Panc1 (cell line): ENCODE data around the gene CX3CL1. TPM values are rescaled to one million over a fixed set of nuclear protein-coding genes. Genes with fewer than 3 reads are reported as not detected.

Experiments
- ATAC-seq: fragments of 200-7000 bp; cut with Tn5 transposase; 2 replicates; pipeline ENCODE4 v1.9.1; 2020; ENCODE audit warnings: mild to moderate bottlenecking, moderate library complexity
- BruUV-seq: library from RNA; stranded (reverse); fragments of 400-500 nt; replicated peaks from 2 replicates; lab custom pipeline; 2021; lab: Mats Ljungman, UMichigan
- CTCF ChIA-PET: fragments of 300-600 bp; sonication (Branson Sonifier 250); formaldehyde crosslinking; loops from one replicate; lab custom pipeline; 2022; ENCODE audit warnings: antibody characterized with exemption; lab: Charles Lee
- POLR2A ChIA-PET: fragments of 300-600 bp; sonication (Branson Sonifier 250); formaldehyde crosslinking; loops from one replicate; lab custom pipeline; 2022; ENCODE audit warnings: antibody characterized with exemption; lab: Charles Lee
- DNase-seq: peaks from one replicate; pipeline ENCODE4 v3.0.0-alpha.2; 2010; ENCODE audit warnings: low read depth, low spot score
- H3K27ac ChIP-seq: 2 replicates; pipeline ENCODE4 v1.5.1; 2011; ENCODE audit warnings: mild to moderate bottlenecking, low read length, inconsistent platforms
- H3K27me3 ChIP-seq: fragments of 200-500 bp; sonication (Bioruptor generic); 2 replicates; pipeline ENCODE4 v1.6.0; 2014; ENCODE audit warnings: low read length, inconsistent platforms; ENCODE audit not compliant: control insufficient read depth, insufficient read depth
- H3K36me3 ChIP-seq: fragments of 200-500 bp; sonication (Bioruptor generic); 2 replicates; pipeline ENCODE4 v1.5.1; 2014; ENCODE audit warnings: inconsistent platforms, mild to moderate bottlenecking, low read length, moderate library complexity; ENCODE audit not compliant: control insufficient read depth, insufficient read depth
- H3K4me1 ChIP-seq: 2 replicates; pipeline ENCODE4 v1.5.1; 2011; ENCODE audit warnings: inconsistent platforms, mild to moderate bottlenecking, low read length, moderate library complexity; ENCODE audit not compliant: control insufficient read depth, insufficient read depth
- H3K4me3 ChIP-seq, 2 experiments: 2 replicates each; pipeline ENCODE4 v1.5.1; 2011 to 2012; ENCODE audit warnings: low read depth in 2 of 2, low read length in 2 of 2, mild to moderate bottlenecking in 2 of 2, inconsistent platforms in 1 of 2, moderate library complexity in 1 of 2
- H3K9me3 ChIP-seq: fragments of 200-500 bp; sonication (Bioruptor generic); 2 replicates; pipeline ENCODE4 v1.5.1; 2014; ENCODE audit warnings: low read depth, mild to moderate bottlenecking, inconsistent platforms, low read length, moderate library complexity; ENCODE audit not compliant: control insufficient read depth, insufficient read depth
- CTCF ChIP-seq: fragments of 450-650 bp; IDR thresholded peaks from 2 replicates; pipeline ENCODE4 v1.5.1; 2017; ENCODE audit warnings: mild to moderate bottlenecking
- POLR2AphosphoS5 ChIP-seq: IDR thresholded peaks from 2 replicates; pipeline ENCODE4 v1.6.1; 2012; ENCODE audit warnings: mild to moderate bottlenecking, low read depth, low read length, moderate library complexity
- REST ChIP-seq, 2 experiments: IDR thresholded peaks; 2 replicates each; pipeline ENCODE4 v1.6.1; 2011 to 2012; ENCODE audit warnings: low read depth in 2 of 2, control low read depth in 1 of 2, low read length in 1 of 2, mild to moderate bottlenecking in 1 of 2, moderate library complexity in 1 of 2; ENCODE audit not compliant: insufficient read depth in 1 of 2
- SIN3A ChIP-seq: IDR thresholded peaks from 2 replicates; pipeline ENCODE4 v1.6.1; 2012; ENCODE audit warnings: low read depth, mild to moderate bottlenecking, low read length, moderate library complexity, borderline replicate concordance; ENCODE audit not compliant: insufficient read depth
- TCF7L2 ChIP-seq: IDR thresholded peaks from 2 replicates; pipeline ENCODE4 v1.6.1; 2011; ENCODE audit warnings: mild to moderate bottlenecking, low read depth, low read length, inconsistent platforms
- in situ Hi-C: cut with HindIII; loops from 2 replicates; pipeline ENCODE4 v1.10.0; 2016; ENCODE audit warnings: low sequenced_read_pairs, low pct_unique_long_range_greater_than_20kb
- intact Hi-C: fragments of 100-400 bp; cut with micrococcal nuclease; formaldehyde crosslinking; loops from one replicate; pipeline ENCODE4 v1.10.0; 2022; ENCODE audit not compliant: unreplicated experiment
- total RNA-seq: library from RNA; stranded (reverse); gene quantifications from one replicate; pipeline ENCODE4 v1.2.1, GENCODE V29; 2021; ENCODE audit not compliant: unreplicated experiment

Gene CX3CL1
- total RNA-seq, 1 experiment from 2014 or later: 21.8 TPM

- ATAC-seq (no peak), DNase-seq (no peak)
- intact Hi-C loops (no loop called here), in situ Hi-C loops (no loop called here)
- Histone ChIP-seq H3K27me3 (no peaks in the 10 kb centered on the region), H3K4me1 (no peaks in the 10 kb centered on the region), H3K27ac (no peak overlapping the region), H3K4me3 (no peak overlapping the region), H3K36me3 (no peaks in the 10 kb centered on the region), H3K9me3 (no peaks in the 10 kb centered on the region)
- no TSS peak for BruUV-seq
- no peak for TF ChIP-seq TCF7L2
- TF ChIP-seq CTCF: no peak
- TF ChIP-seq REST (IDR thresholded peaks at IDR 0.05; ENCODE audit: insufficient read depth in 1 of 2, low read depth in 2 of 2, low read length in 1 of 2): no peak
- TF ChIP-seq POLR2AphosphoS5: no peak
- no peak for TF ChIP-seq SIN3A
- POLR2A ChIA-PET: no interaction called here
- CTCF ChIA-PET: no interaction called here
Measured at GRCh38 chr16:57394444-57394843, 22.2 kb downstream of the CX3CL1 start.

GRCh38 chr16:57395026-57395425 lies 22.7 kb downstream of the CX3CL1 start:
- CTCF ChIA-PET: no interaction called here
- intact Hi-C loops (no loop called here), in situ Hi-C loops (no loop called here)
- TF ChIP-seq REST (IDR thresholded peaks at IDR 0.05; ENCODE audit: insufficient read depth in 1 of 2, low read depth in 2 of 2, low read length in 1 of 2) (no peak), SIN3A (no peak), POLR2AphosphoS5 (no peak), TCF7L2 (no peak), CTCF (no peak)
- H3K9me3 ChIP-seq: no peaks in the 10 kb centered on the region
- no peak overlapping the region for H3K27ac ChIP-seq
- POLR2A ChIA-PET: no interaction called here
- H3K4me3 ChIP-seq: no peak overlapping the region
- DNase-seq: no peak
- H3K36me3 ChIP-seq: no peaks in the 10 kb centered on the region
- no peak for ATAC-seq
- no peaks in the 10 kb centered on the region for H3K27me3 ChIP-seq
- no peaks in the 10 kb centered on the region for H3K4me1 ChIP-seq
- no TSS peak for BruUV-seq
